Suprapubic skin (tissue), 4 donors: ENCODE results near the gene KIF1C. TPM values are rescaled to one million over a fixed set of nuclear protein-coding genes. Genes with fewer than 3 reads are reported as not detected.
"Not testable (repeated sequence)": the region's sequence is repeated elsewhere in the genome, so short reads cannot be mapped to it uniquely, and the experiment has no call there.

ENCODE experiments used
- DNase-seq, 2 donors: peaks; one replicate each; pipeline ENCODE4 v3.0.0-alpha.2; 2019; ENCODE audit warnings: low spot score in 2 of 2
- H3K27ac ChIP-seq: fragments of 200-600 bp; sonication (generic); one replicate; pipeline ENCODE4 v1.5.1; 2019
- H3K27me3 ChIP-seq: fragments of 200-600 bp; sonication (generic); one replicate; pipeline ENCODE4 v1.5.1; 2019
- H3K36me3 ChIP-seq: fragments of 200-600 bp; sonication (generic); one replicate; pipeline ENCODE4 v1.5.1; 2019
- H3K4me1 ChIP-seq: fragments of 200-600 bp; sonication (generic); one replicate; pipeline ENCODE4 v1.5.1; 2019
- H3K4me3 ChIP-seq: fragments of 200-600 bp; sonication (generic); one replicate; pipeline ENCODE4 v1.5.1; 2019; ENCODE audit warnings: mild to moderate bottlenecking
- H3K9me3 ChIP-seq: fragments of 200-600 bp; sonication (generic); one replicate; pipeline ENCODE4 v1.5.1; 2019
- CTCF ChIP-seq, 2 donors: fragments of 200-600 bp in 1 of 2; fragments of 450-650 bp in 1 of 2; sonication (generic) in 1 of 2; IDR thresholded peaks; one replicate each; pipeline ENCODE4 v1.5.1; 2016 to 2019; ENCODE audit warnings: antibody characterized with exemption in 2 of 2, mild to moderate bottlenecking in 1 of 2, moderate library complexity in 1 of 2
- EP300 ChIP-seq: sonication (generic); formaldehyde crosslinking; IDR thresholded peaks from one replicate; pipeline ENCODE4 v1.6.1; 2017; ENCODE audit warnings: antibody characterized with exemption
- POLR2A ChIP-seq, 2 donors: fragments of 450-650 bp; IDR thresholded peaks; one replicate each; pipeline ENCODE4 v1.6.1; 2017; ENCODE audit warnings: antibody characterized with exemption in 2 of 2, mild to moderate bottlenecking in 2 of 2, moderate library complexity in 2 of 2
- POLR2AphosphoS5 ChIP-seq, 3 donors: sonication (generic); formaldehyde crosslinking; IDR thresholded peaks; one replicate each; pipeline ENCODE4 v1.6.1; 2017; ENCODE audit warnings: antibody characterized with exemption in 3 of 3
- WGBS: methylation state at CpG from one replicate; pipeline ENCODE4 v1.1.5; 2018; 5-methylcytosine and 5-hydroxymethylcytosine counted together
- total RNA-seq, 4 donors: library from RNA; depleted of rRNA; stranded (reverse); fragments of >200 nt; gene quantifications; one replicate each; pipeline ENCODE4 v1.1.0, GENCODE V29; 2016

The KIF1C gene
- total RNA-seq, 4 donors from 2014 or later: 52.7 to 104 (median 97.8) TPM

DNA sequence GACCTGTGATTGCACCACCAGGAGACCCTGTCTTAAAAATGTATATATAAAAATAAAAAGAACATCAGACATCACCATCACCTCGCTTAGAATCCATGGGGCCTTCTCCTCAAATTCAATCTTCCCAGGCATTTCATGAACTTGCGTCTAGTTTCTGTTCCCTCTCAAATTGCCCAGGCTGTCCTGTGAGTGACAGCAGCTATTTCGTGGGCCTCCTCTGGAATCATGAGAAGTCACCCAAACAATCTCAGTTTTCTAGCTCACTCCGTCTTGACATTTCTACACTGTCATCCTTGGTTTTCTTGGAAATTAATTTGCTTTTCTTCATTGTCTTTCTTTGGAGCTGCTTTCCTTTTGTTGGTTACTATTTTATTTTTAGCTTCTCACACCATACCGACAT is 30.2 kb downstream of the KIF1C start:
- no peak overlapping the region for H3K4me3 ChIP-seq
- no peaks in the 10 kb centered on the region for H3K27me3 ChIP-seq
- no peaks in the 10 kb centered on the region for H3K9me3 ChIP-seq
- peaks cover 17% of the 10 kb centered on the region for H3K36me3 ChIP-seq
- WGBS: 75% methylated on average over 5 of the region's 5 CpGs
- H3K27ac ChIP-seq: no peak overlapping the region
- H3K4me1 ChIP-seq: peaks cover 22% of the 10 kb centered on the region
- DNase-seq: no peak
- TF ChIP-seq POLR2A (IDR thresholded peaks at IDR 0.05) (no peak), EP300 (no peak)

- not testable (repeated sequence) for H3K27ac ChIP-seq, H3K4me3 ChIP-seq, DNase-seq, H3K9me3 ChIP-seq, H3K27me3 ChIP-seq, H3K36me3 ChIP-seq
- peaks cover 31% of the 10 kb centered on the region for H3K4me1 ChIP-seq
- WGBS: 100% methylated on average over 2 of the region's 2 CpGs
These were observed 32.4 kb downstream of the KIF1C start for GRCh38 chr17:5030168-5030567.

GRCh38 chr17:5031365-5032082 is 33.8 kb downstream of the KIF1C start:
- DNase-seq: peak; percentile 88 to 89
- Histone ChIP-seq H3K27ac (peak overlapping the region; percentile 10), H3K4me3 (peak overlapping the region; percentile 61), H3K9me3 (no peaks in the 10 kb centered on the region), H3K4me1 (peaks cover 26% of the 10 kb centered on the region), H3K27me3 (peaks cover 3% of the 10 kb centered on the region), H3K36me3 (no peaks in the 10 kb centered on the region)
- 2% methylated on average over 44 of the region's 48 CpGs for WGBS
- no peak for TF ChIP-seq EP300
- no peak for TF ChIP-seq POLR2AphosphoS5 (IDR thresholded peaks at IDR 0.05)
- TF ChIP-seq CTCF (IDR thresholded peaks at IDR 0.05): peak; percentile 53 to 86
- no peak for TF ChIP-seq POLR2A (IDR thresholded peaks at IDR 0.05)

GRCh38 chr17:5032865-5033264 is 35.1 kb downstream of the KIF1C start:
- TF ChIP-seq CTCF (IDR thresholded peaks at IDR 0.05): no peak
- TF ChIP-seq POLR2AphosphoS5 (IDR thresholded peaks at IDR 0.05): no peak
- no peak for TF ChIP-seq POLR2A (IDR thresholded peaks at IDR 0.05)
- no peak for TF ChIP-seq EP300
- Histone ChIP-seq H3K27me3 (peaks cover 3% of the 10 kb centered on the region), H3K9me3 (no peaks in the 10 kb centered on the region), H3K36me3 (no peaks in the 10 kb centered on the region), H3K27ac (no peak overlapping the region), H3K4me1 (peaks cover 26% of the 10 kb centered on the region), H3K4me3 (no peak overlapping the region)
- WGBS: 81% methylated on average over 3 of the region's 6 CpGs
- DNase-seq: no peak

- H3K27ac ChIP-seq: no peak overlapping the region
- peaks cover 26% of the 10 kb centered on the region for H3K4me1 ChIP-seq
- TF ChIP-seq POLR2A (IDR thresholded peaks at IDR 0.05) (no peak), POLR2AphosphoS5 (IDR thresholded peaks at IDR 0.05) (no peak), CTCF (IDR thresholded peaks at IDR 0.05) (peak in 1 of 2 donors; percentile 3), EP300 (no peak)
- H3K9me3 ChIP-seq: no peaks in the 10 kb centered on the region
- peaks cover 3% of the 10 kb centered on the region for H3K27me3 ChIP-seq
- no peaks in the 10 kb centered on the region for H3K36me3 ChIP-seq
- 85% methylated on average over 6 of the region's 13 CpGs for WGBS
- no peak overlapping the region for H3K4me3 ChIP-seq
- DNase-seq: no peak
These were observed 35.7 kb downstream of the KIF1C start for GRCh38 chr17:5033352-5034015.

GRCh38 chr17:5034063-5034462 is 36.3 kb downstream of the KIF1C start:
- no peak for TF ChIP-seq CTCF (IDR thresholded peaks at IDR 0.05)
- no peak for TF ChIP-seq POLR2A (IDR thresholded peaks at IDR 0.05)
- TF ChIP-seq POLR2AphosphoS5 (IDR thresholded peaks at IDR 0.05): no peak
- TF ChIP-seq EP300: no peak
- DNase-seq: no peak
- Histone ChIP-seq H3K36me3 (no peaks in the 10 kb centered on the region), H3K4me3 (no peak overlapping the region), H3K27me3 (peaks cover 3% of the 10 kb centered on the region), H3K4me1 (peaks cover 26% of the 10 kb centered on the region), H3K9me3 (no peaks in the 10 kb centered on the region), H3K27ac (no peak overlapping the region)
- WGBS: 75% methylated on average over 2 of the region's 5 CpGs
